GM19397 (cell line): Measurements from ENCODE around the gene TRAPPC2L.

ENCODE experiments used
- ATAC-seq: cut with Tn5 transposase; IDR thresholded peaks from one replicate; pipeline ENCODE4 v1.9.1; 2021; ENCODE audit warnings: mild to moderate bottlenecking, moderate library complexity; ENCODE audit not compliant: unreplicated experiment

The TRAPPC2L gene

DNA sequence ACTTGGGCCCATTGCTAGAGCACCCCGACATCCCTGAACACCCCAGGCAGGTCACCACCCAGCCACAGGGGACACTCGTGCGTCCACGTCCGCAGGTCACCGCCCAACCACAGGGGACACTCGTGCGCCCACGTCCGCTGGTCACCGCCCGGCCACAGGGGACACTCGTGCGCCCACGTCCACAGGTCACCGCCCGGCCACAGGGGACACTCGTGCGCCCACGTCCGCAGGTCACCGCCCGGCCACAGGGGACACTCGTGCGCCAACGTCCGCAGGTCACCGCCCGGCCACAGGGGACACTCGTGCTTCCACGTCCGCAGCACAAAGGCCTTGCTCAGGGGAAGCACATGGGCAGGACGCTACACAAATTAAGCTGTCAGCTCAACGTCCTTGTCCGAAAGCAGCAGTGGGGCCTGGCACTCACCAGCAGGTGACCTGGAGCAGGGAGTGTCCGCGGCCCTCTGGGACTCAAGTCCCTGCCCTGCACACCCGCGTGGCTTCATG, 17.8 kb upstream of the TRAPPC2L start:
- ATAC-seq: no peak

DNA sequence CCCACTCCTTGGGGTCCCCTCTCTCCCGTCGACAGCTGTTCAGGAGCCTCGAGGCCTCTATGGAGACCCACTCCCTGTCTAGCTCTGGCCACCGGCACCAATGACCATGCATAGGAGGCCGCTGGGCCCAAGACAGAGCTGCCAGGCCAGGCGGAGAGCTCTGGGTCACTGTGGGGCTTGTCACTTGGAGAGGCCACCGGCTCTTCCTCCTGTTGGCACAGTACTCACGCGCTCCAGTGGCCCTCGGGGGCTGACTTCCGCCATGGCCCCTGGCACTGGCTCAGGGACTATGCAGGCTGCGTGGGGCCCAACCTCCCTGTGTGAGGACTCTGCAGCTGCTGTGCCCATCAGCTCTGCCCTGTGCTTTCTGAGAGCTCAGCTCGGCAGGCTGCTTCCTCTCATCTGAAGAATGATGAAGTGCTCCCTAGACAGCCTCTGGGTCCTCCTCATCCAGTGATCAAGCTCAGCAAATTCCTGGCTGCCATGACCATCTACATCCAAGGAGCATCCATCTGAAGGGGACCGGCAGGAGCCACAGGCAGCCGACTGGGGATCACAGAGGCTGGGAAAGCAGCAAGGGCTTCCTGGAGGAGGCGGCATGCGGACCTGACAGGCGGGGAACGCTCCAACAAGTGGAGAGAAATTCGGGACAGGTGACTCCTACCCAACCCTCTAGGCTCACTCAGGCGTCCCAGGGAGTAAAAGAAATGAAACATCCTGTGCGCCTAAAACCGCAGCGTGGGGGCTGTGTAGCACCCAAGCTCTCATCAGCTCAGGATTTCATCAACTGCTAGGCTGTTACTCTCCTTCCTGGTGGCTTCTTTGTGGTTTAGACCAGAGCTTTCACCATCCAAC, 17.0 kb upstream of the TRAPPC2L start:
- ATAC-seq: no peak

DNA sequence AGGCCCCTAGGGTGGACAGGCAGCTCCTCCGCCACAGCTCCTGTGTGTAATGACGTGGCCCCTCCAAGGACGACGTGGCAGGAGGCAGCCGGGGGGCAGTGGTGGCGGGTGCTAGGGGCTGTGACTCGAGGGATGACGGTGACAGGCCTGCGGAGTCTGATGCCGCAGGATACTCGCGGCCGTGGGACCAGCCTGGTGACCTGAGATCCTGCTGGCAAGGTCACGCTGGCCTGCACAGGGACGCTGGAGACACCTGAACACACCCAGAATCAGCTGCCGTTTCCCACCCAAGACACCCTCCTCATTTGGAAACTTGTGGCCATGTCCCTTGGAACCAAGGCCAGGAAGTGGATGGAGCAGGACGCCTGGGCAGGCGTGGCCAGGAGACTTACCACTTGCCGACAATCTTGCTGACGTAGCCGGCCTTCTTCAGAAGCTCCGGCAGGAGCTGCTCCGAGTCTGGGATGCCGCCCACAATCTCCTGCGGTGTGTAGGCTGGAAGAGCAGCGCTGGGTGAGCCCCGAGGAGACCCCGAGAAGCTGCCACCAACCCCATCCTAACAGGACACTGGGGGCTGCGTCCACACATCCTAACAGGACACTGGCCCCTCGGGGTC, 16.2 kb upstream of the TRAPPC2L start:
- ATAC-seq: no peak

DNA sequence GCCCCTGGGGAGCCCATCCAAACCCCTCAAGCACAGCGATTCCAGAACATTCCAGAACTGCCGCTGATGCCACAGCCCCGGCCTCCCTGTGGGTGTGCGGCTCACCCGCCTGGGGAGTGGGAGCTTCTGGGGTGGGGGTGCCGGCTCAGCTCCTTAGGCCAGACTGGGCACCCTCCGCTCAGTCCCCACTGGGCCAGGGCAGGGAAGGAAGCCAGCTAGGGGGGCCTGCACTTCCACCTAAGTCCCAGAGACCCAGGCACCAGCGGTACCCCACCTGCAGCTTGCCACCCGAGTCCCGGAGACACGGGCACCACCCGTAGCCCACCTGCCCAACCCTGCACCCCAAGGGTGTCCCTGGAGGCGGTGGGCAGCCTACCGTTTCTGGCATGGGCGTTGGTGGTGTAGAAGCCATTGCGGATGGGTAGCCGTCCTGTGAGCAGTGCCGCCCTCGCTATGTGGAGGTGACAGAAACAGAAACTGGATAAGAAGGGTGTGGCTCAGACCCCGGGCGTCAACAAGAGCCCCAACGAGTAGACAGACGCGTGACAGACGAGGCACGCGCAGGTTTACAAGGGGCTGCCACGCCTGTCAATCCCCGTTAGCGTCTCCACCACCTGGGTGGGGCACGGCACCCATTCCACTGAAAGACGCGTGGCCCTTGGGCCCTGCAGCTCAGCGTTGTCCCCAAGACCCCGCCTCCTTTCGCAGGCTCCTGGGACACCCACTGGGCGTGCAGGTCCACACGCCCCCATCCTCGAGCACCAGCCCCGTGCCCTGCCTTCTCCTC, 15.2 kb upstream of the TRAPPC2L start:
- no peak for ATAC-seq

DNA sequence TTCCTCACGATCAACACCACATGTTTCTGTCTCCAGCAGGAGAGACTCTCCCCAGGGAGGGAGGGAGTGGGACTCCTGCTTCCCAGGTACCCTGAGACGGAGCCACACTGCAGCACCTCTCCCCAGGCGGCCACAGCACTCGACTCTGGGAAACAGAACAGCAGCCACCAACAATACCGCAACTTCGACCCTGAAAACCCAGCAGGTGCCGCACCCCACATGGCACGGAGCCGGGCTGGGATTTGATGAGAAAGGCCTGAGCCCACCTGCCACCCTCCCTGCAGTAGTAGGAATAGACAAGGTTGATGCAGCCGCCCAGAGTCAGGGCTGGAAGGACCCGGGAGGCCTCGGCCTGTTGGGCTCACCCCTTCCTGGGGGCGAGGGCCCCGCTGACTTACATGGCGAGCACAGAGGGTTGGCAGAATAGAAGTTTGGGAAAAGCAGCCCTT, 14.6 kb upstream of the TRAPPC2L start:
- ATAC-seq: no peak

DNA sequence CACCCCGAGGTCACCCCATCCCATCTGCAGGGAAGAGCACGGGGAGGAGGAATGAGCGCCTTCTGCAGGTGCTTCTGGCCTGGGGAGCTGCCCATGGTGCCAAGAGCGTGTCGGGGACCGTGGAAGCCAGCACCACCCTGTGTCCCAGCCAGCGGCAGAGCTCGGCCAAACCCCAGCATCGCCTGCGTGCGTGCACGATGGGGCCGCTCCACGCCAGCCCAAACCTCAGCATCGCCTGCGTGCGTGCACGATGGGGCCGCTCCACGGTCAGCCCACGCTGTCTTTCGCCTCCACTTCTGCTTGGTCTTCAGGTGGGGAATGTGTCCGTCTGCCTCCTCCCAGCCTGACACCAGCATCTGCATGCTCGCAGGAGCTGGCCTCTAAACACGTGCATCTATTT, 14.1 kb upstream of the TRAPPC2L start:
- ATAC-seq: no peak

DNA sequence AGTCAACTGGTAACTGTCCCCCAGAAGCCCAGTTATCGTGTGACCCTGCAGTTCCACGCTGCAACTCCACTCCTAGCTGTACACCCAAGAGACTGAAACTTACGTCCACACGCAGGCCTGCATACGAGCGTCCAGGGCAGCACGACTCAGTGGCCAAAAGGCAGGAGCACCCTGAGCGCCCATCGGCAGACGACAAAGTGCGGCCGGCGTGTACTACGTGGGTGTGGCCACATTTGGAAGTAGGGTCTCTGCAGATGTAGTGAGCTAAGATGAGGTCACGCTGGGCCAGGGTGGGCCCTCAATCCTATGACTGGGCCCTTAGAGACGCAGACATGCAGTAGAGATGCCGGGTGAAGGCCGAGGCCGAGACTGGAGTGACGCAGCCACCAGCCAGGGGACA, 13.7 kb upstream of the TRAPPC2L start:
- no peak for ATAC-seq

DNA sequence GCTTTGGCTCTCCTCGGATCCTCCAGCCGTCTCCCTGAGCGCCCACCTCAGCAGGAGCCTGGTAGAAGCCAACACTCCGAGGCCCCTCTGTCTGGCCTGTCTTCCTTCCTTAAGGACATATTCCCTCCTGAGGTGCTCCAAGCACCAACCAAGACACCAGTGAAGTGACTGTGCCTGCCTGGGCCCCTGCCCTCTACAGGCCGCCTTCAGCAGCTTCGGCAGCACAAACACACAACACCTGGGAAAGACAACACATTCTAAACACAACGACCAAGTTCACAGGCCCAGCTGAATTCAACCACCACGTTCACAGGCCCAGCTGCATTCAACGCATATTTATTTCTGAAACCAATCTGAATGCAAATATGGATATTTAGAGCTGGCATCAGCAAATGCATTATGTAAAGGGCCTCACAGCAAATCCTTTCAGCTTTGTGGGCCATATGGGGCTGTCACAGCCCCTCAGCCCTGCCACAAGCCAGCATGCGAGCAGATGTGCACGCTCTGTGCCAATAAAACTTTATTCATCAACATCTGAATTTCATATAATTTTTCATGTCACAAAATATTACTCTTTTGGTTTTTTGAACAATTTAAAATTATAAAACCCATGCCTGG, 12.4 kb upstream of the TRAPPC2L start:
- no peak for ATAC-seq

DNA sequence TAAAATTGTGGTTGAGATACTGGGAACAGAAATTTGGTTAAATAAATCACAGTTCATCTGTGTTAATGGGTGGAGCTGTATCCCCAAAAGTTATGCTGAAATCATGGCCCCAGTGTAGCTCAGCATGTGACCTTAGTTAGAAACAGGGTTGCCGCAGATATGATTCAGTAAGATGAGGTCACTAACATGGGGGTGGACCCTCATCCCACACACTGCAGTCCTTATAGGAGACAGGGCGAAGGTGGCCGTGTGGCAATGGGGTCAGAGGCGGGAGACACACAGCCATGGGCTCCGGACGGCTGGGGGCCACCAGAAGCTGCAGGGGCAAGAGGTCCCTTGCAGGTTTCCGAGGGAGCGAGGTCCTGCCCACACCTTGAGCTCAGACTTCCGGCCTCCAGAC, 10.8 kb upstream of the TRAPPC2L start:
- no peak for ATAC-seq

DNA sequence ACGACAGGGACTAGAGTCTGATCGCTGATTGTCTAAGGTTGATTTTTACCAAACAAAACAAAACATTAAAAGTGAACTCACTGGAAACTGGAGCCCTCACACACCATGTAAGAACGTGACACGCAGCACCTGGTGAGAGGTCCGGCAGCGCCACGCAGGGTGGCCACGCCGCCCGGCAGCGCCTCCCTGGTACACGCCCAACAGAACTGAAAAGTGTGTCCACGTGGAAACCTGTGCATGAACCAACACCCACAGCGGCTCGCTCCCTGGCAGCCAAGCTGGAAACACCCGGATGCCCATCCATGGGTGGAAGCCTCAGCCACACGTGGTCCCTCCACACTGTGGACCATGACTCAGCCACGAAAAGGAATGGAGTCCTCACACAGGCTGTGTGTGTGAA, 9.3 kb upstream of the TRAPPC2L start:
- no peak for ATAC-seq

DNA sequence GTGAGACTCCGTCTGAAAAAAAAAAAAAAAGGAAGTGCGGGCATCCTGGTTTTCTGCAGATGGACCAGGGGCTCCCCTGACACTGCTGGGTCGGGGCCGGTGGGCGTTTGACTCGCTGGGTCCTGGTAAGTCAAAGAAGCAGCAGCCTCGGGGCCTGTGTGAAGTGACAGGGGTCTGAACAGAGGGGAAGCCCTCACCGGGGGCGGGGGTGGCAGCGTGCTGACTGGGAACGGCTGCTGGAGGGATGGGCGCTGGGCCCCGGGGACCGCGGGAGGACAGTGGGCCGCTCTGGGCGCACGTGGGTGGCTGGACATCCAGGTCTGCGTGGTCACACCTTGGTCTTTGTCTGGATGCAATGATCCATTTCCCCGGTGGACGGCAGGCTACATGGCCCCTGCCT, 8.4 kb upstream of the TRAPPC2L start:
- no peak for ATAC-seq

DNA sequence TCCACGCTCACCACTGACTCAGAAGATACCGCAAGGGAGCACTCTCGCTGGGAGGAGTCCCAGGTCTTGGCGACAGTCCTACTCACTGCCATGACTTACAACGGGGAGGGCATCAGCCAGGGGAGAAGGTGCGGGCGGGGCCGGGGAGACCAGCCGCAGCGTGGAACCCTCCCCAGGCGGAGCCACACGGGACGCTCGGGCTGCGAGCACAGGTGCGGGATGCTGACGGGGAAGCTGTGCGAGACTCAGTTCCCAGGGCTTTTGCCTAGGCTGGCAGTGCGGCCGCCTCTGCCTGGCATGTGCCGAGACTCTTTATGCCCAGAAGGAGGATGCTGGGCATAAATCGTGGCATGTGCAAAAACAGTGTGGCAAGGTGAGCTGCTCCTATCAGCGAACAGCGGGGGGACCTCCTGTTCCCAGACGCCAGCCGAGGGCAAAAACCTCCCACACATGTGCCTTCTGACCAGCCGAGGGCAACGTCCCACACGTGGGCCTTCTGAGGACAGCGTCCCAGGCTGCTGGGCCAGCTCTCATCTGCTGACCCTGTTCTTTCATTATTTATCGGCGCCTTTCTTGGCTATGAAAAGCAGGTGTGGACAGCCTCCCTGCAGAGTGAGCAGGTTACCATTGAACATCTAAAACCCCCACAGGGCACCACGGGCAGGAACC, 6.3 kb upstream of the TRAPPC2L start:
- ATAC-seq: no peak

DNA sequence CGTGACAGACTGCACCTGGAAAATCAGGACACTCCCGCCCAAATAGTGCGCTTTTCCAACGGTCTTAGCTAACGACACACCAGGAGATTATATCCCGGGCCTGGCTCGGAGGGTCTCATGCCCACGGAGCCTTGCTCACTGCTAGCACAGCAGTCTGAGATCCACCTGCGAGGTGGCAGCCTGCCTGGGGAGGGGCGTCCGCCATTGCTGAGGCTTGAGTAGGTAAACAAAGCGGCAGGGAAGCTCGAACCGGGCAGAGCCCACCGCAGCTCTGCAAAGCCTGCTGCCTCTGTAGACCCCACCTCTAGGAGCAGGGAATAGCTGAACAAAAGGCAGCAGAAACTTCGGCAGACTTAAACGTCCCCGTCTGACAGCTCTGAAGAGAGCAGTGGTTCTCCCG, 5.3 kb upstream of the TRAPPC2L start:
- no peak for ATAC-seq

DNA sequence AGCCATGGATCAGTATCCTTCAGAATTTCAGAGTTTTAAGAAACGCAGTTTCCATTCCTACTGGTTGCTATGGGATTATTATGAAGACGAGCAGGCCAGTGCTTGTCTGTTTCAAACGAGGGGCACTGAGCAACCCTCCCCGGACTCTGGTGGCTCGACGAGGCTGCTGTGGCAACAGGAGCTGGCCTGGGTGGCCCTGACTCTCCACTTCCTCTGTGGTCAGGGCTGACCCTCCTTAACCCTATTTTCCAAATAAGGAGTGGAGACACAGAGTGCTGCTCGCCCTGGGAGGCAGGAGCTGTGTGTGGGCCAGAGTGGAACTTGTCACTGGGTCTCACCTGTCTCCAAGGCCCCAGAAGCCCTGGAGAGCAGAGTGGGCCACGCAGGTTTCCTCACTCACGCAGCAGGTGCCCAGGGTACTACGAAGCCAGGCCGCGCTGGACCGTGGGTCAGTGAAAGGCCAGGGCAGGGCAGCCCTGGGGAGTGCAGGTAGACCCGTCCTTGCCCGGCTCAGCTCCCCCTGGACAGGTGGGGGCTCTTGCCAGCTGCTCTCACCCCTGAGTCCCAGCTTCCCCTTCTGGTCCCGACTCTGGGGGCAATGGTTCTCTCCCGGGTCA, 3.5 kb upstream of the TRAPPC2L start:
- ATAC-seq: no peak

DNA sequence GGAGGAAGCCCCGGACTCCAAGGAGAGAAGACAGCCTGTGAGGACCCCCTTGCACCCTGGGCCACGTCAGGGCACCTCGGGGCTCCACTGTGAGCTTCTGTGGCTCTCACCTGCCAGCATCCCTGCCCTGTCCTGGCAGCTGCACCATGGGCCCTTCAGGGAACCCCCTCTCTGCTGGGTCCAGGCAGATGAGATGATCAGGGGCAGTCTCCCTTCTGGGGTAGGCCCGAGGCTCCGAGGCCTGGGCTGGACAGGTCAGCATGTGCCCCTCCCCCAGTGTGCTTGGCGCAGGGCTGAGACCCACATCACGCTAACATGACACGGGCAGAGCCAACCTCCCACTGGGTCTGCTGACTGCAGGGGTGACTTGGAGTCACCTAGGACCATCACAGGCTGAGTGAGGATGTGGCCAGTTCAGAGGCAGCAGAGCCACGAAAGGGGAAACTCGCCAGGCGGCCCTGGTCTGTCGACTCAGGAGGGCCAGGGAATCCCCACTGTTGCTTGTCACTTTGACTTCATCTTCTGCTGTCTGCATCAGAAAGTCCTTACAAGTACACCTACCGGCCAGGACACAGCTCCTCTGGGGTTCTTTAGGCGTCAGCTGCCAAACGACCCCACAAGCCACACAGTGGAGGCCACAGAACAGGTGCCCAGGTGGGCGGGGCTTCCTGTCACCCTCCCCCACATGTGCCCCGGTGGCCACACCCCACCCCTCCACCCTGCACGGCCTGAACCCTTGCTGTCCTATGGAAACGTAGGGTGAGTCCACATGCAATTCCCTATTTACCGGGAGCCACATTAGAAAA, 2.4 kb upstream of the TRAPPC2L start:
- ATAC-seq: no peak

DNA sequence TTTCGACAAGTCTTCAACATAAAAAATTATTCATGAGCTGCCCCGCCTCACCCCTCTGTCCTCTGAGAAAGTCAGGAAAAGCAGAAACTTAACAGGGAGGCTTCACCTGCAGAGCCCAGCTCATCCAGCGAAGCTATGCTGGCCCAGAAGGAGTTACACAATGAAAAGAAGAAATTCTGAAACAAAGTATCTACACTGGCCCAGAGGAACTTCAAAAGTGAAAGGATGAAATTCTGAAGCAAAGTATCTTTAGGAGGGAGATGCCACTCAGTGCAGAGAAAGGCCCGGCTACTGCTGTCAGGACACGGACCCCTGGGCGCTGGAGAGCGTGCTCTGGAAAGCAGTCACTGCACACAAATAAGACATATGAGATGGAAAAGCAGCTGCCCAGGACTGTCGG, 1.8 kb upstream of the TRAPPC2L start:
- no peak for ATAC-seq

DNA sequence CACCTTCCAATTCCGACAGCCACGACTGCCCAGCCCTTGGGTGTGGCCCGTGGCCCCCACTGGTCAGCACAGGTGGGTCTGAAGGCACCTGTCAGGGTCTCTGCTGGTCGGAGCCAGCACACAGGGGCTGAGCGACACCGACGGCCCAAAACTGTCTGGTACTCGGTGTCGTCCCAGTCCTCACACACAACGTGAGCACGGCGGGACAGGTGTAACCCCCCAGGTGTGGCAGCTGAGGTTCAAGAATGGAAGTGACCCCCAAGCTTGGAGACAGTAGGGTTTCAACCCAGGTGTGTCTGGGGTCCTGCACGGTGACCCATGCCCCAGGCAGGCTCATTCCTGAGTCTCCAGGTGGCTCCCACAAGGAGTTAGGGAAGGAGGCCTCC, 1.2 kb upstream of the TRAPPC2L start:
- ATAC-seq: no peak

DNA sequence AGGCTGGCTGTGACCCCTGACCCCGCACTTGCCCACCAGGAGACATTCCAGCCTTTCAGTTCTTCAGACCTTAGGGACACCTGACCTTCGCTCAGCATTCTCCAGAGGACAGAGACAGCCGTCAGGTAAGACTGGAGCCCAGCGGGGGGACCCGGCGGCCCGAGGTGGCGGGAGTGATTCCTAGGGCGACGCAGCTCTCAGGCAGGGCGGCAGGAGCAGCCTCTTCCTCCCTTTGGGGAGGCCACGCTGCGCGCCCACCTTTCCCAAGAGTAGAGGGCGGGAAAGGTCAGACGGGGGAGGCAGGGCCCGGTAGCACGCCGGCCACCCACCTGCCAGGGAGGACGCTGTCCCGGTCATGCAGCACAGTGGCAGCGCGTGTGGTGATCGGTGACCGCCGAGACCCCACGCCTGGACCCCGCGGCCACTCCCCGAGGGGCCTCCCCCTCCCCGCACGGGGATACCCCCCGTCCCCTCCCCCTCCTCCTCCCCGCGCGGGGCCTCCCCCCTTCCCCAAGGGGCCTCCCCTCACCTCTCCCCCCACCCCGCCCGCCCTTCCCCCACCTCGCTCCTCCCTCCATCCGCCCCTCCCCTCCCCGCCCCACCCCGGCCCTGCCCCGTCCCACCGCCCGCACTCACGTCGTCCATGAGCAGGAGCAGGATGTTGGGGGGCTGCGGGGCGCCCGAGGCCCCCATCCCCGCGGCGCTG, 652 bp upstream of the TRAPPC2L start:
- ATAC-seq: no peak
